Ishikawa (cell line): ENCODE results near the gene GNAT1.

Source experiments
- CEBPB ChIP-seq: IDR thresholded peaks from 2 replicates; pipeline ENCODE4 v1.6.1; 2012
- CREB1 ChIP-seq: IDR thresholded peaks from 2 replicates; pipeline ENCODE4 v1.6.1; 2012; ENCODE audit warnings: low read depth
- EGR1 ChIP-seq: IDR thresholded peaks from 2 replicates; pipeline ENCODE4 v1.6.1; 2012
- EP300 ChIP-seq: IDR thresholded peaks from 2 replicates; pipeline ENCODE4 v1.6.1; 2012; ENCODE audit warnings: borderline replicate concordance
- FOXM1 ChIP-seq: IDR thresholded peaks from 2 replicates; pipeline ENCODE4 v1.6.1; 2012; ENCODE audit warnings: low read depth, borderline replicate concordance
- NFIC ChIP-seq: IDR thresholded peaks from 2 replicates; pipeline ENCODE4 v1.6.1; 2012
- RAD21 ChIP-seq: IDR thresholded peaks from 2 replicates; pipeline ENCODE4 v1.6.1; 2012; ENCODE audit warnings: low read depth
- TAF1 ChIP-seq: IDR thresholded peaks from 2 replicates; pipeline ENCODE4 v1.6.1; 2012; ENCODE audit warnings: low read depth, mild to moderate bottlenecking
- TCF12 ChIP-seq: IDR thresholded peaks from 2 replicates; pipeline ENCODE4 v1.6.1; 2012; ENCODE audit warnings: low read depth
- TEAD4 ChIP-seq: IDR thresholded peaks from 2 replicates; pipeline ENCODE4 v1.6.1; 2012
- YY1 ChIP-seq: IDR thresholded peaks from 2 replicates; pipeline ENCODE4 v1.6.1; 2012; ENCODE audit warnings: low read depth
- ZBTB7A ChIP-seq: IDR thresholded peaks from 2 replicates; pipeline ENCODE4 v1.6.1; 2012; ENCODE audit warnings: low read depth
- TF ChIP-seq, protein P1 (sequence below): IDR thresholded peaks from 2 replicates; pipeline ENCODE4 v1.6.1; 2012
- TF ChIP-seq, protein P2 (sequence below): IDR thresholded peaks from 2 replicates; pipeline ENCODE4 v1.6.1; 2012; ENCODE audit warnings: low read depth, mild to moderate bottlenecking
- TF ChIP-seq, protein P3 (sequence below): IDR thresholded peaks from 2 replicates; pipeline ENCODE4 v1.6.1; 2012

GNAT1 gene

DNA sequence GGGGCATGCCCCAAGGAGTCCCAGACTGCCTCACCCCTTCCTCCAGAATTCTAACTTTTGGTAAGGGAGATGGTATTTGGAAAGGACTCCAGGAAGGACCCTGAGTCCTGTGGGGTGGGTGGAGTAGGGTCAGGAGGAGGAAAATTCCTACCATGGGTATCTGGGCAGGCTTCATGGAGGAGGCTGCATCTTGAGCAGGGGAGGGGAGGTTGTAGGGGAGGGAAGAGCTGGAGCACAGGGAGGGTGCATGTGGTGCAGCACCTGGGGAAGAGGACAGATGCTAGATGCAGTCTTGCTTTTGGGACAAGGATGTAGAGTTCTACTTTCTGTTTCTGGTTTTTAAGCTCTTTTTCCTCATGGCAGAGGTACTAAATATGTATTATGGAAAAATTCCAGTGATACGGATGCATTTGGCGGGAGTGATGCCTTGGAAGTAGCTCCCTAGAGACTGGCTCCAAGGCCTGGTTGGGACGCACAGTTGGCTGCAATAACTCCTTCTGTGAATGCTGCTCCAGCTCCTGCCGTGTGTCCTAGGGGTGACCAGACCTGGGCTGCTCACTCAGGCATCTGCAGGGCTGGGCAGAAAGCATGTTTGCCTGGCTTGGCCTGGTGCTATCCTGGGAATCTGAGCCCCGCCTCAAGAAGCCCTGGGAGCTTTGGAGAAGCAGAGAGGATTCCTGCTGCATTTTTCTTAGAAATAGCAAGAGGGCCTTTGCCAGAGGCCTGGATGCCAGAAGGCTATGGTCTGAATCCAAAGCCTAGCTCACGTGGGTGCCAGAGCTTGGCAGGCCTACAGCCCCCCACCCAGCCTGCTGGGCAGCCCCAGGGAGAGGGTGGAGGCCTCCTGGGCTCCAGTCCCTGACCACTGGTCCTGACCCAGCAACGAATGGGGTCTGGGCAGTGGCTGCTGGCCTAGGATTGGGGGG is 26.2 kb upstream of the GNAT1 start:
- TF ChIP-seq TCF12 (peak; percentile 0; the same call in 1 of the 2 replicates), NFIC (peak; percentile 73), RAD21 (no peak), FOXM1 (no peak), ZBTB7A (peak; percentile 54; the same call in 1 of the 2 replicates), TEAD4 (peak; percentile 71), EGR1 (no peak), YY1 (no peak), CEBPB (no peak), TAF1 (no peak), EP300 (peak; percentile 77), CREB1 (no peak)
- TF ChIP-seq, protein P1, sequence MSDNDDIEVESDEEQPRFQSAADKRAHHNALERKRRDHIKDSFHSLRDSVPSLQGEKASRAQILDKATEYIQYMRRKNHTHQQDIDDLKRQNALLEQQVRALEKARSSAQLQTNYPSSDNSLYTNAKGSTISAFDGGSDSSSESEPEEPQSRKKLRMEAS, result peak; percentile 65
- TF ChIP-seq, protein P2, sequence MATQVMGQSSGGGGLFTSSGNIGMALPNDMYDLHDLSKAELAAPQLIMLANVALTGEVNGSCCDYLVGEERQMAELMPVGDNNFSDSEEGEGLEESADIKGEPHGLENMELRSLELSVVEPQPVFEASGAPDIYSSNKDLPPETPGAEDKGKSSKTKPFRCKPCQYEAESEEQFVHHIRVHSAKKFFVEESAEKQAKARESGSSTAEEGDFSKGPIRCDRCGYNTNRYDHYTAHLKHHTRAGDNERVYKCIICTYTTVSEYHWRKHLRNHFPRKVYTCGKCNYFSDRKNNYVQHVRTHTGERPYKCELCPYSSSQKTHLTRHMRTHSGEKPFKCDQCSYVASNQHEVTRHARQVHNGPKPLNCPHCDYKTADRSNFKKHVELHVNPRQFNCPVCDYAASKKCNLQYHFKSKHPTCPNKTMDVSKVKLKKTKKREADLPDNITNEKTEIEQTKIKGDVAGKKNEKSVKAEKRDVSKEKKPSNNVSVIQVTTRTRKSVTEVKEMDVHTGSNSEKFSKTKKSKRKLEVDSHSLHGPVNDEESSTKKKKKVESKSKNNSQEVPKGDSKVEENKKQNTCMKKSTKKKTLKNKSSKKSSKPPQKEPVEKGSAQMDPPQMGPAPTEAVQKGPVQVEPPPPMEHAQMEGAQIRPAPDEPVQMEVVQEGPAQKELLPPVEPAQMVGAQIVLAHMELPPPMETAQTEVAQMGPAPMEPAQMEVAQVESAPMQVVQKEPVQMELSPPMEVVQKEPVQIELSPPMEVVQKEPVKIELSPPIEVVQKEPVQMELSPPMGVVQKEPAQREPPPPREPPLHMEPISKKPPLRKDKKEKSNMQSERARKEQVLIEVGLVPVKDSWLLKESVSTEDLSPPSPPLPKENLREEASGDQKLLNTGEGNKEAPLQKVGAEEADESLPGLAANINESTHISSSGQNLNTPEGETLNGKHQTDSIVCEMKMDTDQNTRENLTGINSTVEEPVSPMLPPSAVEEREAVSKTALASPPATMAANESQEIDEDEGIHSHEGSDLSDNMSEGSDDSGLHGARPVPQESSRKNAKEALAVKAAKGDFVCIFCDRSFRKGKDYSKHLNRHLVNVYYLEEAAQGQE, result no peak
- TF ChIP-seq, protein P3, sequence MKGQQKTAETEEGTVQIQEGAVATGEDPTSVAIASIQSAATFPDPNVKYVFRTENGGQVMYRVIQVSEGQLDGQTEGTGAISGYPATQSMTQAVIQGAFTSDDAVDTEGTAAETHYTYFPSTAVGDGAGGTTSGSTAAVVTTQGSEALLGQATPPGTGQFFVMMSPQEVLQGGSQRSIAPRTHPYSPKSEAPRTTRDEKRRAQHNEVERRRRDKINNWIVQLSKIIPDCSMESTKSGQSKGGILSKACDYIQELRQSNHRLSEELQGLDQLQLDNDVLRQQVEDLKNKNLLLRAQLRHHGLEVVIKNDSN, result peak; percentile 56

DNA sequence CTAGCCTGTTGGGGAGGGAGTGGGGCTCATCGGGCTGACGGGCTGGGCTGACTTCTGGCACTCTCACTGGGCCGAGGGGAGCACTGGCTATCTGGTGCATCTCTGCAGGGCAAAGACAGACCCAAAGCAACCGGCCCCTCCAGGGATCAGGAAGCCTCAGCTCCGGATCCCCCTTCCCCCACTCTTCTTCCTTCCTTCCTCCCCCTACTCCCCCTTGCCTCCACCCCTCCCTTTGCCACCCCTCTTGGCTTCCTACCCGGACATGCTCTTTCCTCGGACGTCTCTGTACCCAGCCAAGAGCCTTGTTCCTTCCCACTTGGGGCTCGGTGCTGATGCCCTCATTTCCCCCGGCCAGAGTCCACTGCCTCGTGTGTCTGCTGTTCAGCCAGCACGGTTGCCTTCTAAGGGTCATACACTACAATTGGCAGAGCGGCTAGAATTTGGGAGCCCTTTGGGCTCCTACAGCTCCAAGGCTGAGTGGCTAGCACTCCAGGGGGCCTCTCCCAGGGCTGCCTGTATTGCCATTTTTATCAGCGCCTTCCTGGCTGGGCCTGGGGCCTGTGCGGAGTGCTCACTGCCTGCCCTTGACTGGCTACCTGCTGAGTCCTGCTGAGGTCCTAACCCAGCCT is 25.4 kb upstream of the GNAT1 start:
- TF ChIP-seq, protein P2, result no peak
- TF ChIP-seq TCF12 (no peak), RAD21 (no peak), NFIC (no peak), ZBTB7A (no peak), YY1 (no peak), EP300 (no peak), CREB1 (no peak), TEAD4 (no peak), FOXM1 (no peak), EGR1 (no peak)
- TF ChIP-seq, protein P3, result no peak
- TF ChIP-seq, protein P1, result no peak; the same call in 1 of the 2 replicates

DNA sequence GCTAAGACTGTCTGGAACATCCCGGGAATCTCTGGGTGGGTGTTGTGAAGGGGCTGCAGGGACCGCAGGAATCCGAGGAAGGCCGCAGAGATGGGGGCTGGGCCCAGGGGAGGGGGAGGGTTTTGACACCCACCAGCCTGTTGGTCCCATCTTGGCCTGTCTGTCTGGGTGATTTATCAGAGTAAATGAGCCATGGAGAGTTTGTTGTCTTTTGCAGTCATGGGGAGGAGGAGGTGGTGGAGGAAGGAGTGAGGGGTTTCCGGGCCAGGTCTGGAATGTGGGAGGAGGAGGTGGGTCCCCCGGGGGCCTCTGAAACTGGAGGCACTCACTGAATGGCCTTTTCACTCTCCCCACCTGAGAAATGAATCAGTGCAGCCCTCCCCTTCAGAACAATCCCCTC is 24.8 kb upstream of the GNAT1 start:
- TF ChIP-seq, protein P2, result no peak
- TF ChIP-seq TCF12 (peak; percentile 73; the same call in 1 of the 2 replicates), EP300 (peak; percentile 55), YY1 (no peak), NFIC (peak; percentile 67), TEAD4 (peak; percentile 72)
